NOMO-1 treated with dmso at 0.1 percent for 144 hours (cell line): Measurements from ENCODE around the gene SOX6.

Experiments
- DNase-seq: peaks from one replicate; lab custom pipeline; 2025; ENCODE audit not compliant: unreplicated experiment; lab: John Stamatoyannopoulos, UW

SOX6 gene

DNA sequence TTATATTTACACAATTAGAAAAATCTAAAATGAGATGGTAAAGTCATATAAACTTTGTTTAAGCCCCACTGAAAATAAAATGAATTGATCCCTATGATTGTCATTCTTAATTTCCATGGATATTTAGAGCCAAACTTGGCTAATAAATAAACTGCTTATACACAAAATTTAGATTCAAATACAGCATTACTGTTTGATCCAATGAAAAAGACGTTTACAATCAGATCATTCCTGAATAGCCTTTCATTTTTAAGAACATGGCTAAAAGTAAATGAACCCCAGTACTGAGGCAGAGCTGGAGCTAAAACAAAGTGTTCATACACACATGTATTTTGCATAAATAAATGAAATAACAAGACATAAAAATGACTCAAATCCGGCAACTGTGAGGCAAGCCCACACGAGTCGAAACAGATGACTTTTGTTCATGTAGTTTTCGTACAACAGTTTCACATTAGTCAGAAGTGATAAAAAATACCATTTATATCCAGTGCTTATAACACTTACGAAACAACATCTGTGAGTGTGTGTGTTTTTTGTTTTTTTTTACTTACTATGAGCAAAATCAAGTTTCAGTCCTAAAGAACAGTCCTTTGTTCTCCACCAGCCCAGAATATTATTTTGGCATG, 386.5 kb downstream of the SOX6 start:
- DNase-seq = no peak

DNA sequence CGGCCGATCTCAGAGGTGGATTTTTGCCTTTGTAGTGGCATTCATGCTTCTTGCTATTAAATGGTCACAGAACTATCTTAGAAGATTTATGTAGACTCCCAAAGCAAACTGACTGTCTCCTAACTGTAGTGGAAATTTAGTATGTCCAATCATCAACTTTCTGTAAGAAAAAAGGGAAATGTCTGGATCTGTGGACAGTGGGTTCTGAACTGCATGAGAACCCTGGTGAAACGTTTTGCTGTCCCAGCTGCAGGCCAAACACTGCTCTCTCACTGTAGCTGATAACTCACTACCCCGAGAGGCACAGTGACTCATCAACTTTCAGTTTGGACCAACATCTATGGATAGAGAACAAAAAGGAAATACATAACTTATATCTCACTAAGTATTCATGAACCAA, 387.1 kb downstream of the SOX6 start:
- no peak for DNase-seq

DNA sequence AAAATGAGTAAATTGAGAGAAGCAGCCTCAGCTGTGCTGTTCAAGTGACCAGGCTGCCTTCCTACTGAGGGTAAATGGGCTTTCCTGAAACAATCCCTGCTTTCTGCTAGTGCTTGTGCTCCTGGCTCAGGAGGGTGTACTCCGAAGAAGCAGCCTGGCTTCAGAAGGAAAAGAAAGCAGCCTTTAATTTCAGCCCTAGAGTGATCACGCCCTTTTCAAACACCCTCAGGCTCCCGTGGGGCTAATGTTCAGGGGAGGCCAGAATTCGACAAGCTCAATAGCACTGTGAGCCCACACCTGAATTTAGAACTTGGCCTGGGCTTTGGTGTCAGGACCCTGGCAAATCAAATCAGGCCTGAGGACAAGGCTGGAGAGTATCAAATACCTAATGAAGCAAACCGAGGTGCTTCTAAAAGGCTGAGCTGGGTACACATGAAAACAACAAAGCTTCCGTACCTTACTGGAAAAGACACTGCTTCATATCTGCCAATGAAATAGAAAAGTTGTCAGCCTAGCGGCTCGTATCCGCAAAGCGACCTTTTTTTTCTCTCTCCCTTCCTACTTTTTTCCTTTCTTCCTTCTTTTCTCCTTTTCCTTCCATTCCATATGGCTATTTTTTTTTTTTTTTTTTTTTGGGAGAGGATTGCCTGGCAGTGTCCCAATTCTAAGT, 387.8 kb downstream of the SOX6 start:
- no peak for DNase-seq

DNA sequence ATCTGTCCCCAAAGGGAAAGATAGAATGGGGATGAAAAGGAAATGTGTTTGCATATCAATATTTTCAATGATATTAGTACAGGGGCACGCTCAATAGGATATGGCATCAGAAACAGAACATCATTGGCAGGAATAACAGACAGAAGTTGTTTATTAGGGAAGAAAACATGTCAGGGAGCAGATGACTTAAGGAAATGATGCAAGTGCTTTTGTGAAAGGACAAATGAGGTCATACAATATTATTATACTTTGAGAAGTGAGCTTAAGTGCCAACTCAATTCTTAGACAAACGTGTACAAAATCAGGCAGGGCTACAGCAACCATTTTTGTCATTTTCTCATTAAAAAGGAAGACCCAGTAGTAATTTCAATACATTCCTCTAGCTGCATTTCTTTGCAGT, 388.4 kb downstream of the SOX6 start:
- DNase-seq = no peak

DNA sequence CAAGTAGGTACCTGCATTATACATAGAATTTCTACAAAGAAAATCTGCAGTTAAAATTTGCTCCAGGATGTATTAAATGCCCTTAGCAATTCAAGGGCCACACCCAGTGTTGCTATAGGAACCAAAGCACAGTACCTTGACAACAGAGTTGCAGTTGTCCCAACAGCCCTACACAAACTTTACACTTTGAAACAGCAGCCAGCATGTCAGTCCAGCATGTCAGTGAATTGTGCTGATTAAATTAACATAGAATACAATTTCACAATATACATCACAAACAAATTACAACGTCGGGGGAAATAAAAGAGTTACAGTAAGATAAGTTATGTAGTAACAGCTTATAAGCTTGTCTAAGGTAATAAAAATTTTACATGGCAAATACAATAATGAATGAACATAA, 389.2 kb downstream of the SOX6 start:
- no peak for DNase-seq

DNA sequence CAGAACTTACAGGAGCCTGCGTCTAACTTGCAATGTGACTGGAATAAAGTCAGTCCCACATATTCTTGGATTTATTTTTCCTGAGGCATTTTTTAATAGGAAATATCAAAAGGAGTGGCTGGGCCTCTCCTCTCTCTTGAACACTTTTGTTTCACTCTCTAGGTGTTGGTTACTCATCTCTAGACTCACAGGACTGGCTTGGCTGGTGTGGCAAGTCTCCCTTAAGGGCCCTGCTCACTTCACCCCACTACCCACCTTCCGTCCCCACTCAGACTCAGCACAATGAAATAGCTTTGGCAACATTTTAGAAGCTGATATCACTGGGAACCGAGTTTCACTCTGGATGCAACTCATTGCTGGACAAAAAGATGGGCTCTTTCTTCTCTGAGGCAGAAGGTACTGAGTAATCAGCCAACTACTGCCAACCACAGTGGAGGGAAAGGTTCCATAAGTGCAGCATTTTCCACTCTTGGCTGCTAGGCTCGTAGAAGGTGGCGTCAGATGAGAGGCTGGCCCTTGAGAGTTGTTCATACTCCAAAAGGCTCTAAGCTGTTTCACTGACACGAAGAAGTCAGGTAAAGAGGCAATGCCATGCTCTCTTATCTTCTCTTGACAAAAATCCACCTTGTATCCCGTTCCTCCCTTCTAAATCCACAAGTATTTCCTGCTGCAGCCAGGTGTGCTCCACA, 390.6 kb downstream of the SOX6 start:
- no peak for DNase-seq

DNA sequence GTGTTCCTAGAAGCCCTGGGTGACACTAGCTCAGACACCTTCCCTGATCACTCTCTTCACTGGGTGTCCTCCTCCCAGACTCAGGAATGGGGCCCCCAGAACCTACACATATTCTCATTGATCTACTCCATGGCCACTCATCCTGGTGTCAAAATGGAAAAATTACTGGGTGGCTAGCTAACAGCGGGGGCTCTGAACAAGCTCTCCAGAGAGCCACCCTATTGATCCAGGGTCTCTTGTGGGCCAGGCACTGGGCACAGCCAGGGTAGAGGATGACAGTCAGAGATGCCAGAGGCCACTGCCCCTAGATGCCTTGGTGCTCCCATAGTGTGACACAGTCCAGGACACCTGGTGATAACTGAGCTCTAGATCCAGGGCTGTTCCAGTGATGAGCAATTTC, 393.1 kb downstream of the SOX6 start:
- no peak for DNase-seq

DNA sequence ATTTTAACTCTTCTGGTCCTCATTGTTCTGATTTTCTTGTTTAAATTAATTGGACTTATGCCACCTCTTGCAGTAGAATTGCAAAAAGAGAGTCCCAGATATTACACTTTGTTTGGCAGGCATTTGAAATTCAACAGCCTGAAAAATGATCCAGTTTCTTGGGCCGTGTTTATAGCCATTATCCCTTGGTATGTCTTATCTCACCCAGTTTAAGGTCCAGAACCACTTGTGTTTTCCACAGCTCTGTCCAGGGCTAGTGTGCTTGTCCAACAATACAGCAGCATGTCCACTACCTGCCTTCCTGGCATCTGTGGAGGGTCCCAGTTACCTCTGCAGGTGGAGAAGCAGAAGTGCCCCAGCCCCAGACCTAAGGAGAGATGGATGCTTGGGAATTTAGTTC, 397.4 kb downstream of the SOX6 start:
- DNase-seq = no peak

DNA sequence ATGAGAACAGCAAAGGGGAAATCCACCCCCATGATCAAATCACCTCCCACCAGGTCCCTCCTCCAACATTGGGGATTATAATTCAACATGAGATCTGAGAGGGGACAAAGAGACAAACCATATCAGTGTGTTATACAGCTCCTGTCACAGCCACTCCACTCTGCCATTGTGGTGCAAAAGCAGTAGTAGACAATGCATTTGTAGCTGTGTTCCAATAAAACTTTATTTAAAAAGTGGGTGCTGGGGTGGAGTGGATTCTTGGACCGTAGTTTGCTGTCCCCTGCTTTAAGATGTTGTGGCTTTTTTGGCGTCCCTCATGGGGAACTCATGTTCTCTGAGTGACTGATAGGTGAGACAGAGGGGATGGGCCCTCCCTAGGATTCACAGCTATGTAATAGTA, 399.1 kb downstream of the SOX6 start:
- DNase-seq = no peak

DNA sequence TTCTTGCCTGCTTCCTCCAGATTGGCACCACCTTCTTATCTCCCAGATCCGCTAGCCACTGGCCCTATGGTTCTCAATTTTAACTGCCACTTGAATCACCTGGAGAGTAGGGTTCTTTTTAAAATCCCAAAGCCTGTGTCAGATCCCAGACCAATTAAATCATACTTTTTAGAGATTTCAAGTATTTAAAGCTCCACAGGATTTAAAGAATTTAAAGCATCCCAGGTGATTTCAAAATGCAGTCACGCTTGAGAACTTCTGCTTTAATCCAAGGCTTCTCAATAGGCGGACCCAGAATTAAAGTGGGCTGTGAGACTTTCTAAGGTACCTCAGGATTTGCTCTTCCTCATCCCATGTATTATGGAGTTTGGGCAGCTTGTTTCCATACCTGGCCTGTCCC, 400.0 kb downstream of the SOX6 start:
- DNase-seq = no peak

DNA sequence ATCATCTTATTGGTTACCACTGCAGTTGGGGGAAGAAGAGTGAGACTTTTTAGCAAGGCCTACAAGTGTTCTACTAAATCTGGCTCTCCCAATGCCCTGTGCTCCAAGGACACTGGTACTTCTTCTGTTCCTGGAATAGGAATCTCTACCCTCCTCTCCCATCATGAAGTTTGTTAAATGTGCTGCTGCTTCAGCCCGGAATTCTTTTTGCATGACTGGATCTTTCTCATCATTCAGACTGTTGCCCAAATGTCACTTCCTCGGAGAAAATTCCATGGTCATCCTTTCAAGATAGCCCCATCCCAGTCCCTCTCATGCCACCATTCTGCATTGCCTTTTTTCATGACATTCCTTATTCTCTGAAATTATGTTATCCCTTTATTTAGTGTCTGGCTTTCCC, 400.8 kb downstream of the SOX6 start:
- no peak for DNase-seq

DNA sequence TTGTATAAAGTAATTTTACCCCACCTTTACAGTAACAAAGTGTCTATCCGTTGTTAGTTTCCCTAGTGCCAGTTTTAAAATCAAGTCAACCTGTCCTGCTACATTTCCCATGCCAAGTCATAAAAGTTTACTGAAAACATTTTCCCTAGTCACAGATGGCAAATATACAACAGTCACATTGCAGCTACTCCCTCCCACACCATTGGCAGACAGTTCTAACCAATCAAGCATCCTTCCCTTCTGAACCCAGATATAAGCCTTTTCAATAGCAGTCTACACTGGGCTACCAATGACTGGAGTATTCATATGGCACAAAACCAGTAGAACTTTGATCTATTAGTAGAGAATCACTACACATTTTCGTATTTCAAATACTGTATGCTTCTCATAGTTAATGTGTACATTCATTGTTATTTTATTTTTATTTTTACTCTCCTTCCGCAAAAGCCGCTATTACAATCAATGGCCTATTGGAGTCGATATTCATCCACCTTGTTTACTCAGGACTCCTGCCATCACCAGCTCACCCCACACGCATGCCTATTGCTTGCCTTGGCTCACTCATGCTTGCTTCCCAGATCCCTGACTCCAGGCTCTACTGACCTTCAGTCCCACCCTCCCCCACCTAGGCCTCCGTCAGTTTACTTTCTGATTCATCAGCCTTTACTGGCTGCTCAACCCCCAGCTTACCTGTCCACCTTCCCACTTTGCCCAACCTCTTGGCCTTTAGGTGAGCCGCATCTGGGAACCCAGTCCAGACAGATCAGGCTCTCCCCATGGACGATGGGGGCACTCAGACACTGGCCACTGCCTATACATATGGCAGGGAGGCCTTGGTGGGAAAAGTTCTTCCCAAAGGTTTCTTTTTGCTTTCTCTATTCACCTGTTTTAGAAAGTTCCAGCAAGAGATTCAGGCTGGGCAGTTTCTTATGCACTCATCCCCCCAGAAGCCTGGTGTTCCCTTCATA, 408.4 kb downstream of the SOX6 start:
- DNase-seq = no peak

DNA sequence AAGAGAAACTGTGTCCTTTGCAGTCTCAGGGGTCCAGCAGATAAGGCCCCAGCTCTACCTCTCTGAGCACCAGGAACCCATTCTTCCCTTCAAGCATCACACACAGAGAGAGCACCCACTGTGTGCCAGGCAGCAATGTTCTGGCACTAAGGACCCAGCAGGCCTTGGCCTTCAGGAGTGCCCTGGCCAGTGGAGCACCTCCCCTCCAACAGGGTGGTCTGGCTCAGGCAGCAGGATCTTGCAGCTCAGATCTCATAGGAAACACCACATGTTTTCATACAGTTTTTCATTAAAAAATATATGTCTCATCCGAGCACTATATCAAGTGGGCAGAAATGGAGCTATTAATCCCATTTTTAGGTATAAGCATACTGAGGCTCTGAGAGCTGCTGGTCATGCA, 410.6 kb downstream of the SOX6 start:
- no peak for DNase-seq

DNA sequence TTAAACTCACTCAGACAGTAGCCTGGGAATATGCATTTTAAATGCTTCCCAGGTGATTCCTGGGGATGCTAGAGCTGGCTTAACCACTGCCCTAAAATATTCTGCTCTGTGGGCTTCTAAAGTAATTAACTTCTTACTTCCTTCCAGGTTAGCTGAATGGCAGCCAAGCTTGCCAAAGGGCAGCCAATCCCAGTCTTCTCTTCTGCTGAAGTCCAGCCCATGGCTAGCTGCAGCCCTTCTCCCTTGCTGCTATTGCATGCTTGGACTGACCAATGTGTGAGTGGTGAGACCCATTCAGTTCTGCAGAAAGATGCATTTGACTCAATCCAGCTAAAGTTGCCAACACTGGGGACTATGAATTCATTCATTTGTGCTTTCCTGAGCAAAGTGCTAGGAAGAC, 411.9 kb downstream of the SOX6 start:
- no peak for DNase-seq

DNA sequence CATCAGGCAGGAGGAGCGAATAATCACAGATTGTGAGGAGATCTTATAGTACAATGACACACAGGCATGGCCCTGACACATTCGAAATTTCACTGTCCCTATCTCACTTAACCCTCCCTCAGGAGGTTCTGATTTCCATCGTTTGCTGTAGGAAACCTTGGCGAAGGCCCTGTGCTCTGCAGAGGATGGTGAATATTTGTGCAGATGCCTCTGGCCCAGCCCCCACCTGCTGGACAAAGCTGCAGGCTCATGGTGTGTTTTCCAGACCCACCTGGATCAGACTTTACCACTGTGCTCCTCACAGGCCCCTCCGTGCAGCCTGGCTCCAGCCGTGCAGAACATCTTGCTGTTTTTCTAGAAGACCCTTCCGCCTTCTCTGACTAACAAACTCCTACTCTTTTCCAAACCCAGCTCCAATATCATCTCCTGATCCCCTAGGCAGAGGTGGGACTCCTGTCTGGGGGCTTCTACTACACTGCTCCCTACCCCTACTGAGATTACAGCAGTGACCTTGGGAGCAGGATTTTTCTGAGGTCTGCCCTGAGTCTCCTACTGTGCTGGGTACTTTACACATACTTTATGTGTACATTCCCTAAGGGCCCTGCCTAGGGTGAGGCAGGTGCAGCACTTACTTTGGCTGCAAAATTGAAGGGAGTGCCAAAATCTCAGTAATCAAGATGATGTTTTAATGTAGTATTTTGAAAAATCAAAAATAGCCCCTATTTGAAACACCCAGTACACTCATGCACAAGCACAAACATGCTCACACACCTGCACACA, 412.7 kb downstream of the SOX6 start:
- DNase-seq = no peak

DNA sequence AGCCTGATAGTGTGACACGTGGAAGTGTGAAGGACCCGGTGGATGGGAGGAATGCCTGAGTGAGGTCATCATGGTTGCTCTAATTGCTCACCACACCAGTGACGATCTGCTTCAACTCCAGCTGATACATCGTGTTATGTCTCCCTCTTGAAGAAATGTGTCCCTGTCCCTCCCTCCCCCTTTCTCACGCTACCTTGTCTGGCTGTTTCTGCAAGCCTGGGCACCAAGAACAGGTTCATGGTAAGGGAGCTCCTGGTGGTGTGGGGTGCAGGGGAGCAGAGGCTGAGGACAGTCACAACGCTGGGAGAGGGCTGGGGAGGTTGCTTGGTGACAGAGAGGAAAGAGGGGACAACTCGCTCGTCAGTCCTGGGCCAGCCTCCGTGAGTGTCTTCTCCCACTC, 413.4 kb downstream of the SOX6 start:
- no peak for DNase-seq

DNA sequence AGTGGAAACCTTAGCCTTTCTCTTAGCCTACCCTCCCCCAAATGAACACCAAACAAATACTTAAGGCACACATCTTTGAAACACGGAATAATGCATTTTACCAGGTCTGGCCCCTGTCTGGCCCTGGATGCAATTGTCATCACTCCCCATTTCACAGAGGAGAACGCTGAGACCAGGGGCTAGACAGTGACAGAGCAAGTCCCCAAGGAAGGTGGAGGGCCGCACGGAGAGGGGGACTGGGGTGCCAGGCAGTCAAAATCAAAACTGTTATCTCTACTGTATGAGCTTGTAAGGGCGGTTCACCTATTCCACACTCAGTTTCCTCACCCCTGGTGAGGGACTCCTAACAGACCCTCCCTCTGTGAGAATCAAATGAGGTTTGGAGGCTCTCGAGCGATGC, 414.2 kb downstream of the SOX6 start:
- DNase-seq = no peak

DNA sequence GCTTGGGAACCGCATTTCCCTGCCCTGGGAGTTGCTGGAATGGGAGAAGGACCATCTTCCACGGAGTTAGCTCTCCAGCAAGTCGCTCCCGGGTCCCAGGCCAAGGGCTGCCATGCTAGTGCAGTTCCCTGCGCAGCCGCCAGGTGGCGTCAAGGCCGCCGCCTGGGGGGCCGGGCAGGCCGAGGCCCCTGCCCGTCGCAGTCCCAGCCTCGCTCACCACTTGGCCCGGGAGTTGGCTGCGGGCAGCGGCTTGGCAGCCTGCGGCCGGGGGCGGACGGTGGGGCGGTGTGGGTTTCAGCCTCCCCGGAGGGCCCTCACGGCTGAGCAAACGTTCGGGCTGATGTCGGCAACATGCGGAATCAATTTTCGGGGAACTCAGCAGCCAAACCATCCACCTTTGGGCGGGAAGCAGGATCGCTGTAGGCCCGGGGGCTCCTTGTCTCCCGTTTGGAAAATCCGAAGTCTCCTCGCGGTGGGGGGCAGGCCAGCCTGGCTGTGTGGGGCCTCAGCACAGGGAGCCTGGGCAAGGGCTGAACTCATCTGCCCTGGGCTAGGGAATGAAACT, 415.1 kb downstream of the SOX6 start:
- DNase-seq = no peak

DNA sequence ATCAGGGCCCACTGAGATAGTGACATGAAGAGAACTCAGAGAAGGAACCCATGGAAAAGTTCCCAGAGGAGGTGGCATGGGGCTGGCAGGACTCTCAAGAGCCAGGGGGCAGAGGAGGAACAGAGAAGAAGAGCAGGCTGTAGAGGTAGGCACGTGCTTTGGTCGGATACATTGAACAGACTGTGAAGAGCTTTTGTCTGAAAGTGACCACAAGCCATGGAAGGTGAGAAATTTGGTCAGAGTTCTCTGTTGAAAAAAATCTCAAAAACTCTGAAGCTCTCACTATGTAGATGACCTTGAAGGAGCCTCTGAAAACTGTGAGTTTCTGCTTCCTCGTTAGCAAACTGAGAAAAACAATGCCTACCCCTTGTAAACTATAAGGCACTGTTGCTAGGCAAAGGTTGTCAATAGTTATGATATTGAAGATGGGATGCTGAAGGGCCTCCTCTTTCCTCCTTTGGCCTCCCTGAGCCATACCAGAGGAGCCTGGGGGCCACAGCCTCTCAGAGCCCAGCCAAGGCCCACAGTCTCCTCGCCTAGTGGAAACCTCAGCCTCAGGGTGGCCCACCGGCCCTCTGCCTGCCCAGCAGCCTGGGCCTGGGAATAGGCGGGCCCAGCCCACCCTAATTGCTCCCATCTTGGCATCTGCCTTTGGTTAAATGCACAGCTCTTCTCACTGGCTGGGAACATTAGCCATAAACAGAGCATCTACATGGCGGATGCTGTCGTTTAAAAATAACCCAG, 415.7 kb downstream of the SOX6 start:
- no peak for DNase-seq

DNA sequence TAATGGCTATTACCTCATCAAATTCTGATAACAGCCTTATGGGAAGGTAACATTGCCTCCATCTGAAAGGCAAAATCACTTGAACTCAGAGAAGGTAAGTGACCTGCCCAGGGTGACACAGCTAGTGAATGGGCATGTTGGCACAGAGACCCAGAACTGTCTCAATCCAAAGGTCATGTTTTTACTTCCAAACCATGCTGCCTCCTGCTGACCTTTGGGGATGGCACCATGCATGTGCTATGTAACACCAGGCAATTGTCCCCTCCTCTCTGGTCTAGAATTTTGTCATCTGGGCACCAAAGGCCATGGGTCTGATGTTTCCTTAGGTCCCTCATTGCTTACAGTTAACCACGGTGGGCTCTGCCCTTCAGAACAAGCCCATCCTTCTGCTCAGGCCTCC, 417.4 kb downstream of the SOX6 start:
- DNase-seq = no peak
